SK-N-SH (cell line): Measurements from ENCODE around the gene SLC34A3.

Experiments used
- EP300 ChIP-seq, 2 experiments: IDR thresholded peaks; 2 replicates each; pipeline versions ENCODE4 v1.4.0 to v1.6.1; 2012; ENCODE audit warnings: borderline replicate concordance in 1 of 2, low read depth in 1 of 2, low read length in 1 of 2
- POLR2AphosphoS5 ChIP-seq: IDR thresholded peaks from 2 replicates; pipeline ENCODE4 v1.6.1; 2012; ENCODE audit warnings: low read depth, low read length
- RAD21 ChIP-seq: IDR thresholded peaks from 2 replicates; pipeline ENCODE4 v1.6.1; 2012; ENCODE audit warnings: mild to moderate bottlenecking, low read length
- RCOR1 ChIP-seq: fragments of 150-350 bp; IDR thresholded peaks from 2 replicates; pipeline ENCODE4 v1.6.1; 2017; ENCODE audit warnings: antibody characterized with exemption, low read length
- SMC3 ChIP-seq: IDR thresholded peaks from 2 replicates; pipeline ENCODE4 v1.6.1; 2012; ENCODE audit warnings: low read depth, low read length, improper control_type of control experiment
- TAF1 ChIP-seq: IDR thresholded peaks from 2 replicates; pipeline ENCODE4 v1.6.1; 2012; ENCODE audit warnings: low read depth, mild to moderate bottlenecking, low read length, moderate library complexity, borderline replicate concordance
- TCF12 ChIP-seq: IDR thresholded peaks from 2 replicates; pipeline ENCODE4 v1.4.0; 2012
- TEAD4 ChIP-seq: IDR thresholded peaks from 2 replicates; pipeline ENCODE4 v1.4.0; 2012; ENCODE audit warnings: mild to moderate bottlenecking, borderline replicate concordance; ENCODE audit not compliant: insufficient read depth
- TF ChIP-seq, protein P1 (sequence below): fragments of 200-600 bp; sonication (generic); IDR thresholded peaks from 2 replicates; pipeline ENCODE4 v1.6.1; 2017; ENCODE audit warnings: antibody characterized with exemption, mild to moderate bottlenecking, moderate library complexity
- TF ChIP-seq, protein P2 (sequence below): IDR thresholded peaks from 2 replicates; pipeline ENCODE4 v1.4.0; 2012; ENCODE audit warnings: low read depth

DNA sequence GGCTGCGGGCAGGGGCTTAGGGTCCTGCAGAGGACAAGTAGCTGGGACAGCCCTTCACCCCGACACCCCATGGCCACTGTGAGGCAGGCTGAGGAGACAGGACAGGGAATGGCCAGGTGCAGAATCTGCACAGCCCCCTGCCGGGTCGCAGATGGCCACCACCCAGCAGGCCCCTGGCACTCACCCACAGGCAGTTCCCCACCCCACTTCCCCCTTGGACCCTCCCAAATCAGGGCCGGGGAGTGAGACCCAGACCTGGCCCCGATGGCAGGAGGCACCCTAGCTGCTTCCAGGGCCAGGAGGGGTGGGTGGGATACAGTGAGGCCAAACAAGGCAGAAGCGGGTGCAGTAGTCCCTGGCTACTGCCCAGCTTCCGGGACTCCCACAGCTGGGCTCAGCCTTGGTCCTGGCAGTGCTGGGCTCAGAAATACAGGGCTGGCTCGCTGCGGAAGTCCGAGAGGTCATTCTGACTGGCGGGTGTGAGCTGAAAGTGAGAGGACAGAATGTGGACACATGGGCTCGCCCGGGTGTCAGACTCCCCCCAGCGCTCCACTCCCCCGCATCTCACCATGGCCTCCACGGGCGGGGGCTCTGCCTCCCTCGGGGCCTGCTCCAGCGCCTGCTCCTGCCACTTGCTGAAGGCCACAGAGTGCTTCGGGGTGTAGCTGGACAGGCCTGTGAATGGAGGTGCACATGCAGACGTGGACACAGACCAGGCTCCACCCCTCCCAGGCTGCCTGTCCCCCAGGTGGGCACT, 38.8 kb upstream of the SLC34A3 start:
- TF ChIP-seq SMC3 (no peak), TEAD4 (no peak), TAF1 (no peak), RCOR1 (no peak), RAD21 (no peak), EP300 (IDR thresholded peaks at IDR 0.05; ENCODE audit: borderline replicate concordance in 1 of 2, low read depth in 1 of 2, low read length in 1 of 2) (no peak), TCF12 (no peak), POLR2AphosphoS5 (no peak)
- TF ChIP-seq, protein P1, sequence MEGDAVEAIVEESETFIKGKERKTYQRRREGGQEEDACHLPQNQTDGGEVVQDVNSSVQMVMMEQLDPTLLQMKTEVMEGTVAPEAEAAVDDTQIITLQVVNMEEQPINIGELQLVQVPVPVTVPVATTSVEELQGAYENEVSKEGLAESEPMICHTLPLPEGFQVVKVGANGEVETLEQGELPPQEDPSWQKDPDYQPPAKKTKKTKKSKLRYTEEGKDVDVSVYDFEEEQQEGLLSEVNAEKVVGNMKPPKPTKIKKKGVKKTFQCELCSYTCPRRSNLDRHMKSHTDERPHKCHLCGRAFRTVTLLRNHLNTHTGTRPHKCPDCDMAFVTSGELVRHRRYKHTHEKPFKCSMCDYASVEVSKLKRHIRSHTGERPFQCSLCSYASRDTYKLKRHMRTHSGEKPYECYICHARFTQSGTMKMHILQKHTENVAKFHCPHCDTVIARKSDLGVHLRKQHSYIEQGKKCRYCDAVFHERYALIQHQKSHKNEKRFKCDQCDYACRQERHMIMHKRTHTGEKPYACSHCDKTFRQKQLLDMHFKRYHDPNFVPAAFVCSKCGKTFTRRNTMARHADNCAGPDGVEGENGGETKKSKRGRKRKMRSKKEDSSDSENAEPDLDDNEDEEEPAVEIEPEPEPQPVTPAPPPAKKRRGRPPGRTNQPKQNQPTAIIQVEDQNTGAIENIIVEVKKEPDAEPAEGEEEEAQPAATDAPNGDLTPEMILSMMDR = no peak
- TF ChIP-seq, protein P2, sequence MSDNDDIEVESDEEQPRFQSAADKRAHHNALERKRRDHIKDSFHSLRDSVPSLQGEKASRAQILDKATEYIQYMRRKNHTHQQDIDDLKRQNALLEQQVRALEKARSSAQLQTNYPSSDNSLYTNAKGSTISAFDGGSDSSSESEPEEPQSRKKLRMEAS = no peak
